Globus pallidus (tissue), 1 donor: Measurements from ENCODE around the gene ARHGEF16.

Source experiments
- DNase-seq: peaks from one replicate; pipeline ENCODE4 v3.0.0-alpha.2; 2015; ENCODE audit warnings: low spot score

ARHGEF16 gene

DNA sequence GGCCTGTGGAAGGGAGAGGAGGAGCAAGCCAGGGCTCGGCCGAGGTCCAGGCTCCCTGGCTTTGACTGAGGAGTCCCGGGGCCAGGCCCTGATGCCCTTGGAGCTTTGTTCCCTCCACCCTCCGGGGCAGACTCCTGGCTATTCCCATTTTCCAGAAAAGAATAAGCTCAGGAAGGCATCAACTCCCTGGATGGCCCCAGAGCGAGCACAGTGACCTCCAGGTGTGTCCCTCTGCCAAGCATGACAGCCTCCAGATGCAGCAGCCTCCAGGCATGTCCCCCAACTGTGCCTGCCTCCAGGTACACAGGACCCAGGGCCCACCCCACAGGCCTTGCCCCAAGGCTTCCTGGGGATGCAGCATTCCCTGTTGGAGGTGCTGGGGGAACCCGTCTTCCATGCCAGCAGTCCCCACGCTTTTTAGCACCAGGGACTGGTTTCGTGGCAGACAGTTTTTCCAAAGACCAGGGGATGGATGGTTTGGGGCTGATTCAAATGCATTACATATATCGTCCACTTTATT, 15.7 kb upstream of the ARHGEF16 start:
- no peak for DNase-seq

DNA sequence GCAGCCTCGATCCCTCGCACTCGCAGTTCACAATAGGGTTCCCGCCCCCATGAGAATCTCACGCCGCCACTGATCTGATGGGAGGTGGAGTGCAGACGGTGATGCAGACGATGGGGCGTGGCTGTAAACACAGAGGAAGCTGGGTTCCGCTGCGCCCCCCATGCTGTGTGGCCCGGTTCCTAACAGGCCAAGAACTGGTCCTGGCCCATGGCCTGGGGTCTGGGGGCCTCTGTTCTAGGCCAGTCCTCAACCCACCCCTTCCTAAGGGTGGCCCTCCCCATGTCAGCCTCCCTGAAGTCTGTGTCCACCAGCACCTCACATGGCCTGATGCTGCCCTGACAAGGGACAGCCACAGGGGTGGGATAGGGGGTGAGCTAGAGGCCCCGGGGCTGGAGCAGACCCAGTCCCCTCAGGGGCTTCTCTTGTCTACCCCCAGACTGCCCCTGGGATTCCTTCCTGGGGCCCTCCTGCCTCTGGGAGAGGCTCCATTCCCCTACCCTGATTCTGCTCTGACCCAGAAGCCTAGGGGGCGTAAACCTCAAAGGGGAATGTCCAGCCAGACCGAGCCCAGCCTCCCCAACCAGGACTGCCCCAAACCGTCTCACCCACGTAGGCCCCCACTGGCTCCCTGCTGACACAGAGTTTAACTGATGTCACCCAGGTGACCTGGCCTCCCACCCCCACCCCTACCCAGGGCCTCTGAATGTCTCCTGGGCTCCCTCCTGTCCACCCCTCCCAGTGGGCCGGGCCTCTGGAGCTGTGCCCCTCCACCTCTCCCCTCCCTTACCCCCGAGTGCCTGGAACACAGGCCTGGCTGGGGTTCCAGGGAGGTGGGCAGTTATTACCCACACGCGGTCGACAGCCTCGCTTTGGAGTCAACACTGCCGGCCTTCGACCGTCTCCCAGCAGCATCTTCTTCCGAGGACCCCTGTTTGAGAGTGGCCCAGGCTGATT, 14.8 kb upstream of the ARHGEF16 start:
- DNase-seq: no peak

DNA sequence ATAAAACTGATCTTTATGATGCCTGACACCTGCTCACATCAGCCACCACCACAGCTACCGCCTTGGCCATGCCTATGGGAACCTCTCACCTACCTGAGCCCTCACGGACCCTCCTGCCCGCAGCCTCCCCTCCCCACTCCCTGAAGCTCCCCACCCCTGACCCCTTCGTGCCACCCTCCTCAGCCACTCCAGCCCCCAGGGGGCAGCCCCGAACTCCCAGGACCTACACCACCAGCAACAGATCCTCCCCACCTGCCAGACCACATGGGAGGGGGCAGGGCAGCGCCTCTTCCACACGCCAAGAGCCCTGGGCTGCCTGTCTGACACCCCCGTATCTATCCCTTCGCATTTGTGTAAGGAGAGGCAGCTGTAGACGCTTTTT, 14.2 kb upstream of the ARHGEF16 start:
- DNase-seq: no peak

DNA sequence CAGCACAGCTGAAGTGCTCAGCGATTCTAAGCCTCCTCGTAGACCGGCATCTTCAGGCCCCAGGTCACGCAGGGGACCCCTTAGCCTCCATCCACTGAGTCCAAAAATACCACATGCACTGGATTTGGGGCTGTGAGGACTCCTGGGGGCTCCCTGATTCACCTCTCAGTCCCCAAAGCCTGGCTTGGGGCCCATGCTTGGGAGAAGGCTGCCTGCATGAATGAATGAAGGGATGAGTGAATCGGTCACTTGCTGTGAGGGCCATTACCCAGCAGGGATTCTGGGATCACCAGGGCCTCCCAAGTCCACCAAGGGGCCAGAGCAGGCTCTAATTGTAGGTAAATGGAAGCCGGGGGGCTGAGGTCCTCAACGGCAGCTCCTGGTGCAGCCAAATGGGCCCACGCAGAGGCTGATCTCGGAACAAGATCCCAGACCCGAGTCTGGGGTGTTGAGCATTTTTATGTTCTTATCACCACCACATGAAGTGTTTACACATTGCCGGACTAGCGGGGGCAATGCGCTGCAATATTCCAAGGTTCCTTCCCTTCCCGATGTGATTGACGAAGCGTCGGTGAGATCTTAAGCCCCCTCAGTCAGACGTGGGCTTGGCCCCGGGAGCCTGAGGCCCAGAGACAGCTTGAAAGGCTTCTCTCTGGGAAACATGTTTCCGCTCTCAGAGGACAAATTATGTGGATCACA, 13.6 kb upstream of the ARHGEF16 start:
- no peak for DNase-seq

DNA sequence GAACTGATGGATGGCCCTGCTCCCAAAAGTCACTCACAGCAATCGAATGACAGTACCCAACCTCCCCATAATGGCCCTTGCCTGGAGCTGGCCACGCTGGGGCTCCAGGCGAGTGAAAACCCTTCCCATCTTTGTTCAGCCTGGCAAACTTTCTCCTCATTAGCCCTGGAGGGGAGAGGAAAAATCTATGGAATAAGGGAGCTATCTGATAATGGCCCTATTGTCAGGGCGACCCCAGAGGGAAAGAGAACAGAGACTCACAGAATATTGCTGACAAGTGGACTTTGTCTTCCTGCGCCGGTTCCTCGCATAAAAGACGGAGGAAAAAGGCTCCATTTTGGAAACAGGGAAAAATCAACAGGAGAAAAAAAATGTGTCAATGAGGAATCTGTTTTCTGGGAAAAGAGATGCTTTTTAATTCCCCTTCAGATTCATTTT, 13.0 kb upstream of the ARHGEF16 start:
- peak; percentile 87 for DNase-seq

DNA sequence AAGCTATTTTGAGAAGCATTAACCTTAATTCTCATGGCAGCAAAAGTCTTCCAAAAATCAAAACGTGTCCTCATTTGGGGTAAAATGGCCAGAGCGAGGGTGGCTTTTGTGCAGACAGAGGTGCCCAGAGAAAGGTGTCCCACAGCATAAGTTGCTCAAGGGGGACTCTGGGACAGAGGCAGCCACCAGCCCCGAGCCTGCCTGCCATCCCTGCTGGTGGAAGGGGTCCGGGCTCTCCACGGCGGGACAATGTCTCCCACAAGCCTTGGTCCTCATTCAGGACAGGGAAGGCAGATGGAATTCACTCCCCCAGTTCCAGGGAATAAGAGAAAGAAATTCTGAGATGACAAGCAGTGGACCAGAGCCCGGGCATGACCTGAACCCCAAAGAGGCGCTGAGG, 12.6 kb upstream of the ARHGEF16 start:
- no peak for DNase-seq

DNA sequence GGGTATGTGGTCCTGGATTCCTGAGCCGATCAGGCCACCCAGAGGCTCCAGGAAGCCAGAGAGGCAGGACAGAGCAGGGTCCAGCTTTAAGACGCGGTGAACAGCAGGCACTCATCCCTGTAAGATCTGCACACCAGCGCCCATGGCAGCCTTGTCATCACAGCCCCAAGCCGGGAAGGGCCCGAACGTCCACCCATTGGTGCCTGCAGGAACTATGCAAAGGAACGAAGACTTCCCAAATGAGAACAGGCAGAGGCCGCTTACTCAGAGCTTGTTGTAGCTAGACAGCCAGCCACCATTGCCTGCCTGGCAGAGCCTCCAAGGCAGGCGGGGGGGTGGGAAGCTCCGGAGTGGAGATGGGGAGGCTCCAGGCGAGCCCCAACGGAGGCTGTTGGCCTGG, 12.1 kb upstream of the ARHGEF16 start:
- DNase-seq: no peak

DNA sequence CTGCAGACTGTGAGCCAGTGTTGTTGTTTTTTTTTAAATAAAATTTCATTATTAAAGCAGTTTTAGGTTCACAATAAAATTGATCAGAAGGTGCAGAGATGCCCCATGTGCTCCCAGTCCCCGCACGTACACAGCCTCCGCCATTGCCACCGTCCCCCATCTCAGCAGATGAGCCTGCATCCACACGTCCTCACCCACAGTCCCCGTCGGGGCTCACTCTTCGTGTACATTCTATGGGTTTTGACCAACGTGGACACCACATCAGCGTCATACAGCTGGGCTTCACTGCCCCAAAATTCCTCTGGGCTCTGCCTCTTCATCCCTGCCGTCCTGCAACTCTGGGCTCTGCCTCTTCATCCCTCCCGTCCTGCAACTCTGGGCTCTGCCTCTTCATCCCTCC, 11.6 kb upstream of the ARHGEF16 start:
- no peak for DNase-seq

DNA sequence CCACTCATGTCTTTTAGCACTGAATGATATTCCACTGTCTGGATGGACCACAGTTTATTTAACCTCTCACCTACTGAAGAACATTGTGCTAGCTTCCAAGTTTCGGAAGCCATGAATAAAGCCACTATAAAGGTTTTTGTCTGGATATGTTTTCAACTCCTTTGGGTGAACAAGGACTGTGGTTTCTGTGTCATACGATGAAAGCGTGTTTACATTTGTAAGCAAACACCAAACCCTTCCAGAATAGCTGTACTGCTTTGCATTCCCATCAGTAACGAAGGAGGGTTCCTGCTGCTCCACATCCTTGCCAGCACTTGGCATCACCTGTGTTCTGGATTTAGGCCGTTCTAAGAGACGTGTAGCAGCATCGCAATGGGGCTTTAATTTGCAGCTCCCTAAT, 10.7 kb upstream of the ARHGEF16 start:
- DNase-seq: no peak

DNA sequence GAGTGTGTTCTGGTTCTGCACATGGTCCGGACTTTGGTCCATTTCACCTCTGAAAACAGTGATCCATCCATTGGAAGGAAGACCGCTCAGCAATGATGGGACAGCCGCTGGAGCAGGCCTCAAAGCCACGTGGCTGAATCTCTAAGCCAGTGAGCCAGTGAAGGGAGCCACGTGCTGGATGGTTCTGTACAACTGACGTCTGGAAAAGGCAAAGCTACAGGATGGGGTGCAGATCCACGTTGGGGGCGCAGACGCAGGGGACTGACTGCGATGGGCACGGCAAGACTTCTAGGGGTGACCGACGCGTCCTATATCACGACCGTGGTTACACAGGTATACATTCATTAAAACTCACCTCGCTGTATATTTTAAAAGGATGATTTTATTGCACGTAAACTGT, 10.2 kb upstream of the ARHGEF16 start:
- no peak for DNase-seq

DNA sequence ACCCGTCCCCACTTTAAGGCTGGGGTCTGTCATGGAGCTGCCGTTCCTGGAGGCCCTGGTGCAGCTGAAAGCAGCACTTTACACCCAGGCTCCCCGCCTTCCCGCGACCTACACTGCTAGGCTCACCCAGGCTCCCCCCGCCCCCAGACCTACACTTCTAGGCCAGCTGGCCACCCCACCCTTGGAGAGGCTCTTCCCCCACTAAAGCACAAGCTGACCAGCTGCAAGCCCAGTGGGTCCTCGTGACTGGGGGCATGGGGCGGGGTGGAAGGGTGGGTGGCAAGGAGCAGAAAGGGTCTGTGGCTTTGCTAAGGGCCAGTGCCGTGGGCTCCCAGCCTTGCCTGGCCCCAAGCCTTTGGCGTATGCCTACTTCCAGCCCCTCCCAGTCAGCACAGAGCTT, 9.7 kb upstream of the ARHGEF16 start:
- DNase-seq: peak; percentile 54

DNA sequence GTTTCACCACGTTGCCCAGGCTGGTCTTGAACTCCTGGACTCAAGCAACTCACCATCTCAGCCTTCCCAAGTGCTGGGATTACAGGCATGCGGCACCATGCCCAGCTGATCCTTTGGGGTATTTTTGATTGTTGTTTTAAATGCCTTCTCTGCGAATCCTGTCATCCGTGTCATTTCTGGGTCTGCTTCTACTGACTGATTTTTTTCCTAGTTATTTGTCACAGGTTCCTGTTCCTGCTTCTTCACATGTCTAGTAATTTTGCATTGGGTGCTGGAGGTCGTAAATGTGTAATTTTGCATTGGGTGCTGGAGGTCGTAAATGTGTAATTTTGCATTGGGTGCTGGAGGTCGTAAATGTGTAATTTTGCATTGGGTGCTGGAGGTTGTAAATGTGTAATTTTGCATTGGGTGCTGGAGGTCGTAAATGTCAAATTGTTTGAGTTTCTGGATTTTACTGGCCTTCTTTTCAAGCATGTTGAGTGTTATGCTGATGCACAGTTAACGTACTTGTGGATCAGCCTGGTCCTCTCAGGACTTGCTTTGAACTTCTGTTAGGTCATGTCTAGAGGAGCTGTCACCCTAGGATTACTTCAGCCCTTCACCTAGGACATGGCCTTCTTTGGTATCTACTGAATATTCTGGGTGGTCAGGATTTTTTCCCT, 4.1 kb upstream of the ARHGEF16 start:
- DNase-seq: no peak

DNA sequence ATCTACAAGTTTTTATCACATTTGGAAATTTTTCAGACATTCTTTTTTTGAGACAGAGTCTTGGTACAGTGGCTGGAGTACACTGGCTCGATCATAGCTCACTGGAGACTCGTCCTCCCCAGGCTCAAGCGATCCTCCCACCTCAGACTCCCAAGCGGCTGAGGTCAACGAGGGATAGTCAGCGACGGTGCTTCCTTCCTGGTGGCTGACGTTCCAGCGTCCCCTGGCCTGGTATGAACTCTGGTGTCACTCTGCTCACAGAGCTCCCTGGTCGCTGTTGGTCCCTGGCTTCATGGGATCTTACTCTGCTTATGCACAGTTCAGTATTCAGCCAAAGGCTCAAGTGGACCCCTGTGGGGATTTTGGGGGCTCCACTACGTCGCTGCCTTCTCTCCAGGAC, 3.5 kb upstream of the ARHGEF16 start:
- no peak for DNase-seq

DNA sequence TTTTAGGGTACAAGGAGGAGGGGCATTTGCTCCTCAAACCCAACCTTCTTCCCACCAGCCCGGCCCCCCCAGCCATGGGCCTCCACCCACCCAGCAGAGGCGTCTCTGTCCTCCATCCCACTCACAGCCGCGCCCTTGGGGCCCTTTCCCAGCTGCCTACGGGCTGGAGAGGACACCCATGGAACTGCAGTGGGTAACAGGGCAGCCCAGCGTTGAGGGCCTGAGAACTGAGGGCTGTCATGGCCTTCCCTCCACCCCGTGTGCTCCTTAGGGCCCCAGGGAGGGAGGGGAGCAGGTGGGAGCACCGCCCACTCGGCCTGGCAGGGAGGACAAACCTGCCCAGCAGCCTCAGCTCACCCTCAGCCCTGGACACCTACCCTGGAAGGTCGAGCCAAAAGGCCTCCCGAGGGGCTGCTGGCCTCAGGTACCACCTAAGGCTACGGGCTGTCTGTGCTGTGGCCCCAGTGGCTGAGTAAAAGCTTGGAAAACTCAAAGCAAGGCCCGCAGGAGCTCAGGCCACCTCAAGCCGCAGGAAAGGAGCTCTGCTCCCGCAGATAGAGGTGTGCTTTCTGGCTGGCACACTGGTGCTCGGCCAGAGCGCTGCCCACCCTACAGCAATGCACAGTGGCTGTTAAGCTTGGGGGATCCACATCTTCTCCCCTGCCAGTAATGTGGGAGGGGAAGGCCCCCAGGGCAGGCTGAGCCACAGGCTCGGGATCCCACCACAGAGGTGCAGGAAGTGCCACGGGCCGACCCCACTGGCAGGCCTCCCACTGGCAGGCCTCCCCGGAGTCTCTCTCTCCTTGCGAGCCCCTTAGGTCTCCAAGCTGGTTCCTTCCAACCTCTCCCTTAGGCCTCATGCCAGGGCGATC, 2.2 kb upstream of the ARHGEF16 start:
- DNase-seq: no peak

DNA sequence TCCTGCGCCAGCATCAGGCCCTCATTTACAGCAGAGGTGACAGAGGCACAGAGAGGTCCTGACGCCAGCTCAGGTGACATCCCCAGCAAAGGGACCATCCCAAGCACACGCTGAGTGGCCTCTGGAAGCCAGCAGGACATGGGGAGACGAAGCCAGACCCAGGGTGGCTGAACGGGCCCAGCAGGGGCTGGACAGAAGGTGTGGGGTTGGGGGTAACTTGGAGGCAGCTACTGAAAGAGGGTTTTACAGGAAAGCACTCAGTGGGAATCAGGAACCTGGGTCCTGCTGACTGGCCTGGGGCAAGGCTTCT, 1.6 kb upstream of the ARHGEF16 start:
- DNase-seq: no peak

DNA sequence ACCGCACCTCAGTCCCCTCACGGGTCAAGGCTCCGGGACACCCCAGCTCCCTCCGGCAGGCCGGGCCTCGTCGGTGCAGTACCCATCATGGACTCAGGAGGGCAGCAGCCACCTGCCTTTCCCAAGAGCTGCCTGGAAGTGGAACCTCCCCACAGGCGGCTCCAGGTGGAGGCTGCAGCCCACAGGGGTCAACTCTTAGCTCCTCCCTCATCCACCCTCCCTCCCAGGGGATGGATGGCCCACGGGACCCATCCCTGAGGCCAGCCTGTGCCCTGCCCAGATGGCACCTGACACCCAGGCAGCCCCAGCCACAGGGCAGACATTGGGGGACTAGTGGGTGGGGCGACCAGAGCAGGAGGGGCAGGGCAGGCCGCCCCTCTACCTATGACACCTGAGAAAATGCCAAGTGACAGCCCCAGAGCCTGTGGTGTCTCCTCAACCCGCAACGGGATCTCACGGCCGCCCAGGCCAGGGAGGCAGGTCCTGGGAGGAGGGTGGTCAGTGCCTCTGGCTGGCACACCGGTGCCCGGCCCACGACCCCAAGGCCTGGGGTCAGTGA, 1.2 kb upstream of the ARHGEF16 start:
- DNase-seq: peak; percentile 66

DNA sequence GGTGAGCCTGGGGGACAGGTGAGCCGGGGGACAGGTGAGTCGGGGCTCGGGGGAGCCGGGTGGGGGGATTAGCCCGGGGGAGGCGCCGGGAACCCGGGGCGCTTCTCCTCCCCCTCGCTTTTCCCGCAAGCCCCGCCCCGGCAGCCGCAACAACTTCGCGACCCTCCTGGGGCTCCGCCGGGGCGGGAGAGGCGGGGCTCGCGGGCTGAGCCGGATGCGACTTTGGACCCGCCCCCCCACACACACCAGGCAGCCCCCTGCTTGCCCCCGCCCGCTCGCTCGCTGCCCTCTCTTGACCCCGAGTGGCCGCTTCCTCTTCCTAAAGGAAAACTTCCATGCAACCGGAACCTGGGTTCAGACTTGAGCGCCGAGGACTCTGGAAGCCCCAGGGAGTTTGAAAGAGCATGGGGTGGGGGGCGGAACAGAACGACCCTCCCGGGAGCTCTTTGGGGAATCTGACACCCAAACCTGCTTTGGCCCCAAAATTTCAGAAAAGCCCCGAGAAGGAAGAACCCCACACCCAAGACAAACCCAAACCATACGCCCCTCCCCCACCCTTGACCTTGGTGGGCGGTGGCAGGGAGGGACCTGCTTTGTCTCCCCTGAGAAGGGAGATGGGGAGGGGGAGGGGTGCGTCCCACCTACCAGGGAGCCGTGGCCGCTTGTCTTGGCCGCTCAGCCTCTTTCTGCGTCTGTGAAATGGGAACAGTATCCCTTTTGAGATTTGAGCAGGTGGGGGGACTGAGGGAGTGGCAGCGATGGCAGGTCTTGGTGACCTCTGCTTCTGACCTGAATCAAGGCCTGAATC, 550 bp downstream of the ARHGEF16 start:
- no peak for DNase-seq

DNA sequence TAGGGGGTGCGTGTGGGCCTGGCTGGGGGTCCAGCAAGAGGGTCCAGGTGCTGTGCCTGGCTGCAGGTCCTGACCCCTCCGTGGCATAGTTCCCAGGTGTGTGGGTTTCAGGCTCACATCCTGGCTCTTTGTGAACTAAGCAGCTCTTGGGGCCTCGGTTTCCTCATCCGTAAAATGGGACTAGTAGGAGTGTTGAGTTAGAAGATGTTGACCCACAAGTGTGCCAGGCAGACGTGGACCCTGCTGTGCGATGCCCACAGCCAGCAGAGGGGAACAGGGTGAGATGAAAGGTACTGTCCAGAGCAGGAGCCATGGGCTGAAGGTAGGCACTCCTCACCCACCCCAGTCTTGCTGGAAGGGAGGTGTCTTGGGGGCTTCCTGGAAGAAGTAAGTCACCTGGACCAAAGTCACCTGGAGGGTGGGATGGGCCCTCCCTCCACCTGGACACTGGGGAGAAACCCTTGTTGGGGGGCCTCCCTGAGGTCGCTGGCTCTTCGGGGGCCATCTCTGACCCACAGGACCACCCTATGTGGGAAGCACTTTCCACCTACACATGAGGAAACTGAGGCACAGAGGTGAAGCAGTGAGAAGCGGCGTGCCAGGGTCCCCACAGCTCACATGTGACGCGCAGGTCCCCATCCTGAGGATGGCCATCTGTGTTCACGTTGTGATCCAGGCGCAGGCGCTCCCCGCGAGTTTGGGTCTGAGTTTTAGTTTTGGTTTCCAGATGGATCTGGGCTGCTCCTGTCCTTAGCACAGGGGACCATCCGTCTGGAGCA, 1.4 kb downstream of the ARHGEF16 start:
- DNase-seq: no peak

DNA sequence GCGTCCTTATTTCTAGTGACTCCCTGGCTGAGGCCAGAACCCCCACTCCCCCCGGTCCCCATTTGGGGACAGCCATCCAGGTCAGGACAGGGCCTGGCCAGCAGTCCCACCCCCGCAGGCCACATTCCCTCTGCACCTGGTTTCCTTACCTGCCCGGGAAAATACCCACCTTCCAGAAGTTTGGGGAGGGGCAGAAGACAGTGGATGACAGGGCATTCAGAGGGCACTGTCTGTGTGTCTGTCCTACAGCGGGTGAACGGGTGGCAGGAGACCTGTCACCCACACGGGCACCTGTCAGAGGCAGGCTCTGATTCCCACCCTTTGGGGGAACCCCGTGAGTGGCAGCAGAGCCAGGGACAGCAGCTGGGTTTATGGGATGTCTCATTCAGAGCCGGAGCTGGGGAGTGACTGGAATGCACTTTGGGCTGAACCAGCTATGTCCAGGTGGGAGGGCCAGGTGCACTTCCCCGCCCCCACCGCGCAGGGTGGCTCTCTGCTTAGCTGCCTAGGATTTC, 2.0 kb downstream of the ARHGEF16 start:
- no peak for DNase-seq
